NCI-H2196 (cell line): ENCODE results near the gene ECT2.
"Not testable (repeated sequence)": the region's sequence is repeated elsewhere in the genome, so short reads cannot be mapped to it uniquely, and the experiment has no call there.

Experiments
- DNase-seq: peaks from one replicate; lab custom pipeline; 2025; ENCODE audit not compliant: unreplicated experiment; lab: John Stamatoyannopoulos, UW

ECT2 gene, protein sequence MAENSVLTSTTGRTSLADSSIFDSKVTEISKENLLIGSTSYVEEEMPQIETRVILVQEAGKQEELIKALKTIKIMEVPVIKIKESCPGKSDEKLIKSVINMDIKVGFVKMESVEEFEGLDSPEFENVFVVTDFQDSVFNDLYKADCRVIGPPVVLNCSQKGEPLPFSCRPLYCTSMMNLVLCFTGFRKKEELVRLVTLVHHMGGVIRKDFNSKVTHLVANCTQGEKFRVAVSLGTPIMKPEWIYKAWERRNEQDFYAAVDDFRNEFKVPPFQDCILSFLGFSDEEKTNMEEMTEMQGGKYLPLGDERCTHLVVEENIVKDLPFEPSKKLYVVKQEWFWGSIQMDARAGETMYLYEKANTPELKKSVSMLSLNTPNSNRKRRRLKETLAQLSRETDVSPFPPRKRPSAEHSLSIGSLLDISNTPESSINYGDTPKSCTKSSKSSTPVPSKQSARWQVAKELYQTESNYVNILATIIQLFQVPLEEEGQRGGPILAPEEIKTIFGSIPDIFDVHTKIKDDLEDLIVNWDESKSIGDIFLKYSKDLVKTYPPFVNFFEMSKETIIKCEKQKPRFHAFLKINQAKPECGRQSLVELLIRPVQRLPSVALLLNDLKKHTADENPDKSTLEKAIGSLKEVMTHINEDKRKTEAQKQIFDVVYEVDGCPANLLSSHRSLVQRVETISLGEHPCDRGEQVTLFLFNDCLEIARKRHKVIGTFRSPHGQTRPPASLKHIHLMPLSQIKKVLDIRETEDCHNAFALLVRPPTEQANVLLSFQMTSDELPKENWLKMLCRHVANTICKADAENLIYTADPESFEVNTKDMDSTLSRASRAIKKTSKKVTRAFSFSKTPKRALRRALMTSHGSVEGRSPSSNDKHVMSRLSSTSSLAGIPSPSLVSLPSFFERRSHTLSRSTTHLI

DNA sequence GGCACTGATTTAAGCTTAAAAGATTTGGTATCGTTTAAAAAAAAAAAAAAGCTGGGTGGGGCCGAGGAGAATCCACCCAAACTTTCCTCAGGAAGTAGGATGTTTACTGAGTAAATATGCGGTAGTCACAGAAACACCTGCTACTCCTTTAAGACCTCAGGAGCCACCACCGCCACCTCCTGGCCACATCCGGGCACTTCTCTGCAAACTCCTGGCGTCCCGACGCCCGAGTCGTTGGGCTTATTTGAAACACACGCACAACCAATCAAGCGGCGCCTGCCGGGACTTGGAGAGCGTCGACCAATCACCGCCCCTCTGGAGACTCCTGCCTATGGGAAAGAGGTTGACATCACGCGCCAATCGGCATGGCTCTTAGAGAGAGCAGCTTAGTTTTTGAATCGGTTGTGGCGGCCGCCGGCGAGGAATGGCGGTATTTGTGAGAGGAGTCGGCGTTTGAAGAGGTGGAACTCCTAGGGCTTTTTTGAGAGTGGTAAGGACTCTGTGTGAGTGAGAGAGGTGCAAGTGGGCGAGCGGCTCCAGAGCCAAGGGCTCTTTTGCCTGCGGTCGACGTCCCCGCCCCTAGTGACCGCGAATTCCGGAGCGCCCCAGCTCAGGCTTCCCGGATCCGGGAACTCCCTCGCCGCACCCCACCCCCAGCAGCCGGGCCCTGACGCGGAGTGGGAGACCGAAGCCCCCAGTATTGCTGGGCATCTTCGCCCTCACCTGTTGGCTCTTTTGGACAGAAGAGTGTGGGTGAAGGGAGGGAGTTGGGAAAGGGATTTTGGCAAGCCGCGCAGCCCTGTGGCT is at the start of gene ECT2:
ECT2 (plus strand) TSS at position 359 of the 807 bp plus-strand sequence. CDS start 3,805 bp downstream, outside the sequence.
- peak; percentile 100 for DNase-seq

- no peak for DNase-seq
Measured at GRCh38 chr3:172700936-172701455, 49.5 kb upstream of the ECT2 start.

- no peak for DNase-seq
Measured at GRCh38 chr3:172701751-172702150, 48.8 kb upstream of the ECT2 start.

DNA sequence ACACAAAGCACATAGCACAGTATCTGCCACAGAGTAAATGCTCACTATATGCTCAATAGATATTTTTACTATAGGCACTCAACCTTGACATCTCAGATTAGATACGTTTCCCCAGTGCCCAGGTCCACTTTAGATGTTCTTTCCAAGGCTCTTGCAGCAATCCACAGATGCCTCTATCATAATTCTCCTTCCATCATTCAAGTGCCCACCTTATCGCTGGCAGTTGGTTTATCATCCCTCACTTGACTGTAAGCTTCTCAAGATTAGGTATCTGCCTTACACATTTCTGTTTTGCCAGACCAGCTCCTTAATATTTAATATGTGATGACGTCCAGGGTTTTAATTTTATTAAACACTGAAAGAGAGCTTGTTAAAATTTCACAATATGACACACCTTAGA is 48.3 kb upstream of the ECT2 start:
- no peak for DNase-seq

- not testable (repeated sequence) for DNase-seq
Measured at GRCh38 chr3:172702731-172703130, 47.8 kb upstream of the ECT2 start.

- DNase-seq: no peak
Measured at GRCh38 chr3:172704001-172704400, 46.5 kb upstream of the ECT2 start.

GRCh38 chr3:172705170-172705569 is 45.4 kb upstream of the ECT2 start:
- no peak for DNase-seq

- no peak for DNase-seq
Measured at GRCh38 chr3:172707030-172707429, 43.5 kb upstream of the ECT2 start.

GRCh38 chr3:172707967-172708366 is 42.6 kb upstream of the ECT2 start:
- DNase-seq: no peak

- DNase-seq: no peak
Measured at GRCh38 chr3:172708921-172709773, 41.4 kb upstream of the ECT2 start.

DNA sequence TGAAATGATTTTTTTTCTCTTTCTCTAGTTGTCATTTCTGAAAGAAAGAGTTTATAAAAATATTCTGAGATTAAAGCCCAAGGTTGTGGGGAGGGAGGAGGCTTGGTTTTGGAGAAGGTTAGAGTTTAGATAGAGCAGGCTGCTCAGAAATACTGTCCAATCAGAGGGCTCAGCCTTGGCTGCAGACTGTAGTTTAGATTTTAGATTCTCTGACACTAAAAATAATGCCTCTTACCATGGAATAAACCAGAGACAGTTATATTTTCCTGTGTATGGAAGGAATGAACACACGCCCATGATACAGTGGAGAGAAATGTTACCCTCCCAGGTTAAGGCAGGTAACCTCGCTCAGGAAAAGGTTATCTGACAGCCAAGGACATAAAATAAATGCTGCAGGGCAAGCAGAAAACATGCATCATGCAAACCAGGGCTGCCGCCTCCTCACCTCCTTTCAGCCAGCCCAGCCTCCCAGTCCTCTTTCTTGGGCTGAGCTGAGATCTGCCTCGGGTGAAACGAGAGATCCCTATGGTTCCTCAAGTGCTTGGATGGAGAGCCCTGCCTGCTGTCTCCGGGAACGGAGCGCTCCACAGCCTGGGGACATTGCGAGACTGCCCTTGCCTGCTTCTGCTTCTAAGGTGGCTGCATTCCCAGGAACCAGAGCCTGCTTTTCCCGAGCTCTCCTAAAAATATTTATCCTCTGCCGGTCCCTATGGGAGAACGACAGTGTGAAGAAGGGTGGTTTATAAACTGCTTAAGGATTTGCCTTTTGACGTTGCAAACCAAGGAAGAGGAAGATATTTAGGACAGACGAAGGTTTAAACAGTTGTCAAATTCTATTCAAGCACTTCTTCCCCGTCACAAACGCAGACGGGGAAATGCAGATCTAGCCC is 40.5 kb upstream of the ECT2 start:
- no peak for DNase-seq

- peak; percentile 95 for DNase-seq
Measured at GRCh38 chr3:172710664-172711453, 39.7 kb upstream of the ECT2 start, which contains the start of gene NCEH1. Gene NCEH1, minus strand, starts transcription at chr3:172711067. Its CDS starts 83 bp downstream, at chr3:172710984.

- DNase-seq: no peak
Measured at GRCh38 chr3:172711454-172711795, 39.1 kb upstream of the ECT2 start.

DNA sequence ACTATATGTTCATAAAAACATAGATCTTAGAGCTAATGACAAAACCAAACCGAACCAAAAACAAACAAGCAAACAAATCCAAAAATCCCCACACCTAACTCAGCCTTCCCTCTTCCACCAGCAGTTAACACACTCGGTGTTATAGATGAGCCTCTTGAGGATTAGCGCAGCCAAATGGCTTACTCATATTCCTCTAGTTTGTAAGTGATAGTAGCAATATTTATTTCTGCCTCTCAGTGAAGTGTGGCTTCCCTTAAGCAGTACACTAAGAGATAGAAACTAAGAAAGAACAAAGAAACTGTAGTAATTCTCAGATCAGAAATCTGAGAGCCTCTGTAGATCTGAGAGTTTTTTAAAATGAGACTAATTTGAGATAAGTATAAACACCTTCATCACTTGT is 37.2 kb upstream of the ECT2 start:
- no peak for DNase-seq

- DNase-seq: no peak
Measured at GRCh38 chr3:172716476-172716875, 34.0 kb upstream of the ECT2 start.

DNA sequence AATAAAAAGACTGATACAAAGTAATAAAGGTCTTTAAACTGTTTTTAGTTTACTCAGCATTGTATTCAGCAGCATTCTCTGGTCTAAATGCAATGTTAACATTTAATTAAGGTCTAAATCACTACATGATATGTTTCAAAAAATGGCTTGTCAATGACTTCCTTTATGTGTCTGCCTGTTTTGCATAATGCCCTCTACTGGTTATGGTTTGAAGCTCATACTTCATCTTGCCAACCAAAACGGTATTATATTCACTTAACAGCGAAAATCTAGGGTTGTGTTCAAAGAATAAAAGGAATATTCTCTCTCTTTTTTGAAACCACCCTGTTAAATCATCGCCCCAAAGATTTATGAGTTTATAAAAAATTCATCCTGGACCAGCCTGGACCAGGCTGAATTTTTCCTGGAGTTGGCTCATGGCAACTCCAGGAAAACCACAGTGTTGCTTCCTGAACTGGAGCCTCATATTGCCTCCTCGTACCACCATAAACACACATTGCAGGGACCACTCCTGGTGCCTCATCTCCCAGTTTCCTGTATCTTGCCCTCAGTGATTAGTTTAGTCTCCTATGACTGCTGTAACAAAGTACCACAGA is 32.9 kb upstream of the ECT2 start:
- DNase-seq: no peak

- DNase-seq: not testable (repeated sequence)
Measured at GRCh38 chr3:172722536-172723040, 27.9 kb upstream of the ECT2 start.

DNA sequence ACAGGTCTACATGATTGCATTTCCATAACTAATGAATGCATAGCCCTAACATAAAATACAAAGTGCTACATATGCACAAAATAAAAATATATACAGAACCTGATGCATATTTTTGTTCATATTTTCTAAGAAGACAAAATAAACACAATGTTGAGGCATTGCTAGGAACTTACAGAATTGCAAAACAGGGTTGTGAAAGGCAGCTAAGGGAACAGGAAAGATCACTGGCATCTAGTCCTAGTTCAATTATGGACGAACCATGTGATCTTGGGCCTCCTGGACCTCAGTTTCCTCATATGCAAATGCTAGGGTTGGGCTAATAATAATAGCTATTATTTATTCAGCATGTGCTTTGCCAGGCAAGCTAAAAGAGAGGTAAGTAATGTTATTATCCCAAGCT is 24.1 kb upstream of the ECT2 start:
- DNase-seq: no peak
